Psoas muscle (tissue), 8 donors: Measurements from ENCODE around the gene TMEM128. TPM values are rescaled to one million over a fixed set of nuclear protein-coding genes. Genes with fewer than 3 reads are reported as not detected.
"Not testable (repeated sequence)": the region's sequence is repeated elsewhere in the genome, so short reads cannot be mapped to it uniquely, and the experiment has no call there.

ENCODE experiments used
- ATAC-seq, 4 donors: fragments of 200-7000 bp; cut with Tn5 transposase; one replicate each; pipeline ENCODE4 v1.9.1; 2020; ENCODE audit warnings: moderate library complexity in 3 of 4, mild to moderate bottlenecking in 2 of 4
- DNase-seq, 2 donors: peaks; one replicate each; pipeline ENCODE4 v3.0.0-alpha.2; 2020
- H3K27ac ChIP-seq: fragments of 200-600 bp; one replicate; pipeline ENCODE4 v1.8.0; 2022
- H3K27me3 ChIP-seq, 3 donors: fragments of 200-600 bp in 1 of 3; one replicate each; pipeline versions ENCODE4 v1.6.1 to v1.8.0; 2013 to 2022; ENCODE audit warnings: low read length in 2 of 3, mild to moderate bottlenecking in 2 of 3, moderate library complexity in 1 of 3; ENCODE audit not compliant: insufficient read depth in 3 of 3
- H3K36me3 ChIP-seq, 2 donors: fragments of 200-600 bp in 1 of 2; one replicate each; pipeline versions ENCODE4 v1.6.1 to v1.8.0; 2013 to 2022; ENCODE audit warnings: low read depth in 1 of 2, mild to moderate bottlenecking in 1 of 2, moderate library complexity in 1 of 2; ENCODE audit not compliant: insufficient read depth in 1 of 2
- H3K4me1 ChIP-seq: fragments of 200-600 bp; one replicate; pipeline ENCODE4 v1.8.0; 2022
- H3K4me3 ChIP-seq: fragments of 200-600 bp; one replicate; pipeline ENCODE4 v1.8.0; 2022; ENCODE audit warnings: mild to moderate bottlenecking
- H3K9me3 ChIP-seq: fragments of 200-600 bp; one replicate; pipeline ENCODE4 v1.8.0; 2022
- WGBS, 3 donors: extraction: QIAGEN DNeasy Blood & Tissue Kit; methylation state at CpG; one replicate each; pipeline versions ENCODE4 v1.1.6 to v1.1.7; 2013; 5-methylcytosine and 5-hydroxymethylcytosine counted together
- intact Hi-C, 2 donors: fragments of 100-400 bp; cut with DNase I; formaldehyde crosslinking; loops; one replicate each; pipeline versions ENCODE4 v1.11.0 to v1.14.2; 2022
- polyA plus RNA-seq, 3 donors: library from polyadenylated mRNA; stranded (reverse); fragments of 200-250 nt; gene quantifications; one replicate each; pipeline ENCODE4 v1.2.3, GENCODE V29; 2013
- total RNA-seq, 4 donors: library from RNA; stranded (reverse); fragmentation: NEBNext Ultra II Directional in 2 of 4; extraction: Animal tissue kit (Norgen Biotek cat#: 25700) in 2 of 4; gene quantifications; one replicate each; pipeline versions ENCODE4 v1.2.1 to v1.2.4, GENCODE V29; 2021 to 2023
- TF ChIP-seq, protein P1 (sequence below): fragments of 200-600 bp; IDR thresholded peaks from one replicate; pipeline ENCODE4 v1.8.0; 2022; ENCODE audit warnings: antibody characterized with exemption
- donor health status: healthy with polysubstance abuse.
- donor health status: DM: no; HTN: no; CAD: no; lungs with moderate emphysema.
- donor health status: Bipolar disorder and iron deficiency.
- donor health status: healthy.
- donor health status: DM: yes; HTN: yes; CAD: no.
- donor health status: DM: no; HTN: no; CAD: no.
- donor health status: DM: no; HTN: no; CAD: no.
- donor health status: DM: yes; HTN: yes; CAD: no.

TMEM128 gene
- total and polyA plus RNA-seq, 7 donors = 5.5 to 7.8 (median 7.0) TPM

DNA sequence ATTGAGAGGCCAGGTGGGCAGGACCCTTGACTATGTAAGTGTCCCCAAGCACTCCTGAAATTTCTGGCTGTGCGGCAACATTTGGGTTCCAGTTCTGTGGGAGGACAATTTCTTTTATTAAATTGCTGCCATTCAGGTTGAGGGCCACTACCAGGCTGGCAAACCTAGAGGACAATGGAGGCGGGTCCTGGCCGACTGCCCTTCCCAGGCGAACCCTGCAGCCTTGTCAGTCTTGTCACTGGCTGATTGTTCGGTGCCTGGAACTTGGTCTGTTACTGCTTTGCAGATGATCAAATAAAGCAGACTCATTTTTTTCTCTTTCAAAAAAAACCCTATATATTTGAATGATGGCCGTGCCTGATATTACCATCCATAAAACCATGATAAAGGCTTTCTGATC lies 6.6 kb upstream of the TMEM128 start:
- intact Hi-C loops = loop anchor here (2.0 to 5.0 kb wide), 2 partner anchors 80 to 83 kb away; no protein-coding TSS in a partner anchor
- TF ChIP-seq, protein P1, sequence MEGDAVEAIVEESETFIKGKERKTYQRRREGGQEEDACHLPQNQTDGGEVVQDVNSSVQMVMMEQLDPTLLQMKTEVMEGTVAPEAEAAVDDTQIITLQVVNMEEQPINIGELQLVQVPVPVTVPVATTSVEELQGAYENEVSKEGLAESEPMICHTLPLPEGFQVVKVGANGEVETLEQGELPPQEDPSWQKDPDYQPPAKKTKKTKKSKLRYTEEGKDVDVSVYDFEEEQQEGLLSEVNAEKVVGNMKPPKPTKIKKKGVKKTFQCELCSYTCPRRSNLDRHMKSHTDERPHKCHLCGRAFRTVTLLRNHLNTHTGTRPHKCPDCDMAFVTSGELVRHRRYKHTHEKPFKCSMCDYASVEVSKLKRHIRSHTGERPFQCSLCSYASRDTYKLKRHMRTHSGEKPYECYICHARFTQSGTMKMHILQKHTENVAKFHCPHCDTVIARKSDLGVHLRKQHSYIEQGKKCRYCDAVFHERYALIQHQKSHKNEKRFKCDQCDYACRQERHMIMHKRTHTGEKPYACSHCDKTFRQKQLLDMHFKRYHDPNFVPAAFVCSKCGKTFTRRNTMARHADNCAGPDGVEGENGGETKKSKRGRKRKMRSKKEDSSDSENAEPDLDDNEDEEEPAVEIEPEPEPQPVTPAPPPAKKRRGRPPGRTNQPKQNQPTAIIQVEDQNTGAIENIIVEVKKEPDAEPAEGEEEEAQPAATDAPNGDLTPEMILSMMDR = no peak
- Histone ChIP-seq H3K27ac (no peak overlapping the region), H3K4me3 (no peak overlapping the region), H3K36me3 (no peaks in the 10 kb centered on the region), H3K9me3 (no peaks in the 10 kb centered on the region), H3K27me3 (peaks cover 0 to 15% (median 3%) of the 10 kb centered on the region in 3 donors), H3K4me1 (no peaks in the 10 kb centered on the region)
- DNase-seq = no peak
- ATAC-seq = no peak
- 65 to 83% (median 74%) methylated on average over 6 of the region's 6 CpGs for WGBS, 3 donors

DNA sequence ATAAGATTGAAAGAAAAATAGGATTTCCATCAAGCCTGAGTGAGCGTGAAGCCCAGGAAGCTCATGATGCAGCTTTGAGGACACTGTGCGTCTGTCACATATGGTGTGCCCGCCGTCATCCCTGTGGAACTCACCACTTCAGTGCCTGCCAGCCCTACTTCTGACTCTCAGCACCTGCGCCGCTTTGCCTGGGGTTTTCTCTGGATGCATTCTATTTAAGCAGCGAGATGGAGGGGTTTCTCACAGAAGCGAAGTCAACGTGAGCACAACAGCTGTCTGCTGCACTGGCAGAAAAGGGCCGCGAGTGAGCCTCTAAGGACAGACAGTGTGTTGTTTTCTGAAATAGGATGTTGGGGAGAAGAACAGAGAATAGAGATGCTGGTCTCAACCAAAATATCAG lies 6.2 kb upstream of the TMEM128 start:
- Histone ChIP-seq H3K9me3 (no peaks in the 10 kb centered on the region), H3K27ac (no peak overlapping the region), H3K36me3 (no peaks in the 10 kb centered on the region), H3K27me3 (peaks cover 0 to 15% (median 3%) of the 10 kb centered on the region in 3 donors), H3K4me3 (no peak overlapping the region), H3K4me1 (no peaks in the 10 kb centered on the region)
- ATAC-seq (no peak), DNase-seq (no peak)
- intact Hi-C loops = loop anchor here in 1 of 2 donors (2.0 kb wide), 1 partner anchor 81 kb away; no protein-coding TSS in a partner anchor
- TF ChIP-seq, protein P1 = no peak
- 68 to 75% (median 71%) methylated on average over 11 of the region's 11 CpGs for WGBS, 3 donors

DNA sequence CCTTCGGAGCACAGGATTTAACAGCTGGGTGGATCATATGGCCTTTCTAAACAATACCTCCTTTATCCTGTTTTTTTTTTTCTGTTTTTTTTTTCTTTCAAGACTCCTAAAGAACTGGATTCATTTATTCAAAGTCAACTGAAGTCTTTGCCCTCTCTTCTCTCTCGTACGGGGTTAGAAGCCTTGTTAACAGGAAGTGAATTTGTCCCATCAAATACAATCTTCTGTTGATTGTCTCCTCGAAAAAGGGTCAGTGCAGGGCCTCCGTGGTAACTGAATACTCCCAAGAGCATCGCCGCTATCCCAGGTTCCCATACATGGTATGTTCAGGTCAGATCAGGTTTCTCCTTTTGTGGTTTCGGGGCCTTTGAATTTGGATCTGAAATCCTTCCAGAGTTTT lies 1.8 kb upstream of the TMEM128 start:
- peaks cover 23% of the 10 kb centered on the region for H3K4me1 ChIP-seq
- no peak for DNase-seq

DNA sequence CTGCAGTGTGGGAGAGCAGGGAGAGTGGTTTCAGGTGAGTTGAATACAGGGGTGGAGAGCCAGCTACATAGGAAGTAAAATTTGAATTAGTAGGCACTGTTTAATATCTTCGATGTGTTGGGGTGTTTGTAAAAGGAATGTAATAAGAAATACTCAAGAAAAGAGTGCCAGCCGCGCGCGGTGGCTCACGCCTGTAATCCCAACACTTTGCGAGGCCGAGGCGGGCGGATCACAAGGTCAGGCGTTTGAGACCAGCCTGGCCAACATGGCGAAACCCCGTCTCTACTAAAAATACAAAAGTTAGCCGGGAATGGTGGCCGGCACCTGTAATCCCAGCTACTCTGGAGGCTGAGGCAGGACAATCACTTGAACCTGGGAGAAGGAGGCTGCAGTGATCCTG lies 1.3 kb upstream of the TMEM128 start:
- peak overlapping the region; percentile 91 for H3K27ac ChIP-seq
- intact Hi-C loops = loop anchor here (5.0 kb wide), 2 partner anchors 38 to 293 kb away; partner anchors contain the start of gene STX18 (in 2 of the 2)

More for the DNA sequence above, 1.8 kb upstream of the TMEM128 start:
- Histone ChIP-seq H3K9me3 (no peaks in the 10 kb centered on the region), H3K27ac (no peak overlapping the region), H3K36me3 (peaks cover 2 to 13% of the 10 kb centered on the region in 2 donors), H3K27me3 (no peaks in the 10 kb centered on the region), H3K4me3 (no peak overlapping the region)
- no peak for ATAC-seq
- 42 to 54% (median 46%) methylated on average over 8 of the region's 8 CpGs for WGBS, 3 donors
- TF ChIP-seq, protein P1 = no peak
- intact Hi-C loops = loop anchor here (5.0 kb wide), 2 partner anchors 37 to 292 kb away; partner anchors contain the start of gene STX18 (in 2 of the 2)

DNA sequence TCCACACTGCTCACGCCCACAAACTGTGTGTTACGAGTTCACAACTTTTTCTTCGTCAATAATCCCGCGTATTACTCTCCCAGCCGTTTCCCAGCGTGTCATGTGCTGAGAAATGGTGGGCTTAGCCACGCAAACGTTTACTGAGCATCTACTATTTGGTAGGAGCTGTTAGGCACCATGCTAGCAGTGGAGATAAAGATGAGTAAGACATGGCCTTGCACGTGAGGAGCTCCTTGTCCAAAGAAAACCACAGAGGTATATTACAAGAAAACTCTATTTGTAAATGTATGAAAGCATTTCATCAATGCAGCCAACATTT lies 821 bp upstream of the TMEM128 start:
- Histone ChIP-seq H3K27me3 (no peaks in the 10 kb centered on the region), H3K9me3 (no peaks in the 10 kb centered on the region), H3K36me3 (peaks cover 9 to 23% of the 10 kb centered on the region in 2 donors), H3K4me3 (peak overlapping the region; percentile 89), H3K4me1 (peaks cover 23% of the 10 kb centered on the region), H3K27ac (peak overlapping the region; percentile 91)
- intact Hi-C loops = loop anchor here (5.0 kb wide), 2 partner anchors 38 to 293 kb away; partner anchors contain the start of gene STX18 (in 2 of the 2)
- TF ChIP-seq, protein P1 = no peak
- DNase-seq (no peak), ATAC-seq (peak in 1 of 4 donors; percentile 2)
- WGBS, 3 donors = 12 to 18% (median 14%) methylated on average over 10 of the region's 10 CpGs

More for the DNA sequence above, 1.3 kb upstream of the TMEM128 start:
- peak overlapping the region; percentile 89 for H3K4me3 ChIP-seq
- WGBS, 3 donors = 91 to 92% (median 92%) methylated on average over 15 of the region's 15 CpGs
- not testable (repeated sequence) for H3K9me3 ChIP-seq, DNase-seq, H3K27me3 ChIP-seq, ATAC-seq
- peaks cover 7 to 18% of the 10 kb centered on the region in 2 donors for H3K36me3 ChIP-seq
- H3K4me1 ChIP-seq = peaks cover 23% of the 10 kb centered on the region
